Heart right ventricle (tissue), 16 donors: ENCODE data around the gene DTX1. TPM values are rescaled to one million over a fixed set of nuclear protein-coding genes. Genes with fewer than 3 reads are reported as not detected.

ENCODE experiments used
- ATAC-seq, 8 donors: fragments of 200-7000 bp; cut with Tn5 transposase; one replicate each; pipeline ENCODE4 v1.9.1; 2020; ENCODE audit warnings: mild to moderate bottlenecking in 8 of 8, moderate library complexity in 8 of 8, moderate number of reproducible peaks in 1 of 8
- DNase-seq, 2 donors: peaks; one replicate each; pipeline ENCODE4 v3.0.0-alpha.2; 2020
- H3K27ac ChIP-seq, 10 donors: fragments of 200-600 bp; sonication (generic) in 2 of 10; one replicate each; pipeline versions ENCODE4 v1.5.0 to v1.8.0; 2020 to 2022; ENCODE audit warnings: mild to moderate bottlenecking in 3 of 10
- H3K27me3 ChIP-seq, 7 donors: fragments of 200-600 bp; one replicate each; pipeline ENCODE4 v1.8.0; 2021 to 2022; ENCODE audit warnings: mild to moderate bottlenecking in 2 of 7
- H3K36me3 ChIP-seq, 9 donors: fragments of 200-600 bp; sonication (generic) in 1 of 9; one replicate each; pipeline versions ENCODE4 v1.5.0 to v1.8.0; 2020 to 2022; ENCODE audit warnings: mild to moderate bottlenecking in 2 of 9
- H3K4me1 ChIP-seq, 9 donors: fragments of 200-600 bp; sonication (generic) in 1 of 9; one replicate each; pipeline versions ENCODE4 v1.5.0 to v1.8.0; 2020 to 2022; ENCODE audit warnings: mild to moderate bottlenecking in 4 of 9
- H3K4me3 ChIP-seq, 10 donors: fragments of 200-600 bp; sonication (generic) in 2 of 10; one replicate each; pipeline versions ENCODE4 v1.5.0 to v1.8.0; 2020 to 2022; ENCODE audit warnings: mild to moderate bottlenecking in 7 of 10, moderate library complexity in 2 of 10
- H3K9me3 ChIP-seq, 11 donors: fragments of 200-600 bp in 10 of 11; sonication (generic) in 2 of 11; one replicate each; pipeline versions ENCODE4 v1.5.0 to v1.8.0; 2013 to 2022; ENCODE audit warnings: mild to moderate bottlenecking in 2 of 11, control low read depth in 1 of 11, moderate library complexity in 1 of 11
- CTCF ChIP-seq, 9 donors: fragments of 200-600 bp; sonication (generic) in 2 of 9; IDR thresholded peaks; one replicate each; pipeline versions ENCODE4 v1.5.0 to v1.8.0; 2021 to 2022; ENCODE audit warnings: antibody characterized with exemption in 9 of 9, mild to moderate bottlenecking in 5 of 9, moderate library complexity in 1 of 9
- WGBS, 2 donors: extraction: QIAGEN DNeasy Blood & Tissue Kit; methylation state at CpG; one replicate each; pipeline ENCODE4 v1.1.7; 2013; ENCODE audit warnings: inconsistent platforms in 1 of 2; 5-methylcytosine and 5-hydroxymethylcytosine counted together
- intact Hi-C, 10 donors: fragments of 100-400 bp; cut with DNase I; formaldehyde crosslinking; loops; one replicate each; pipeline versions ENCODE4 v1.11.1 to v1.14.2; 2022
- polyA plus RNA-seq, 2 donors: library from polyadenylated mRNA; stranded (reverse); fragments of 200-250 nt; gene quantifications; one replicate each; pipeline ENCODE4 v1.2.3, GENCODE V29; 2013
- total RNA-seq, 10 donors: library from RNA; stranded (reverse); fragmentation: NEBNext Ultra II Directional in 3 of 10; extraction: Animal tissue kit (Norgen Biotek cat#: 25700) in 3 of 10; gene quantifications; one replicate each; pipeline versions ENCODE4 v1.2.1 to v1.2.4, GENCODE V29; 2021 to 2023
- donor health status: Arrhythmogenic right ventricular cardiomyopathy.
- donor health status: ischemic (EF 13 %, LVEDD 7.1; RV severe dilation, severe dysfunction).
- donor health status: healthy with polysubstance abuse.
- donor health status: DM: no; HTN: yes; CAD: no.
- donor health status: DM: no; HTN: no; CAD: no.
- donor health status: ischemic (EF 25% LVEDD 6.9; RV normal size, moderate dysfunction).
- donor health status: ischemic (EF 25% LVEDD 5.7; RV mildly dilated, moderate dysfunction).
- donor health status: healthy.
- donor health status: DM: yes; HTN: yes; CAD: no.
- donor health status: Ischemic cardiomyopathy.
- donor health status: ischemic (EF 35%, LVEDD 5.7; RV mildly dilated, moderate dysfunction).
- donor health status: nonischemic (EF 11% LVEDD 7.7; RV severe dilation, severe dysfunction).
- donor health status: DM: yes; HTN: yes; CAD: no.
- donor health status: PGD.
- donor health status: ischemic (EF 29% LVEDD 5.4; RV normal size, mild dysfunction).
- donor health status: nonischemic (EF 23%, LVEDD 6.1; RV moderate dilation, normal function).

The DTX1 gene
- total and polyA plus RNA-seq, 12 donors = 0.94 to 6.4 (median 1.5) TPM

DNA sequence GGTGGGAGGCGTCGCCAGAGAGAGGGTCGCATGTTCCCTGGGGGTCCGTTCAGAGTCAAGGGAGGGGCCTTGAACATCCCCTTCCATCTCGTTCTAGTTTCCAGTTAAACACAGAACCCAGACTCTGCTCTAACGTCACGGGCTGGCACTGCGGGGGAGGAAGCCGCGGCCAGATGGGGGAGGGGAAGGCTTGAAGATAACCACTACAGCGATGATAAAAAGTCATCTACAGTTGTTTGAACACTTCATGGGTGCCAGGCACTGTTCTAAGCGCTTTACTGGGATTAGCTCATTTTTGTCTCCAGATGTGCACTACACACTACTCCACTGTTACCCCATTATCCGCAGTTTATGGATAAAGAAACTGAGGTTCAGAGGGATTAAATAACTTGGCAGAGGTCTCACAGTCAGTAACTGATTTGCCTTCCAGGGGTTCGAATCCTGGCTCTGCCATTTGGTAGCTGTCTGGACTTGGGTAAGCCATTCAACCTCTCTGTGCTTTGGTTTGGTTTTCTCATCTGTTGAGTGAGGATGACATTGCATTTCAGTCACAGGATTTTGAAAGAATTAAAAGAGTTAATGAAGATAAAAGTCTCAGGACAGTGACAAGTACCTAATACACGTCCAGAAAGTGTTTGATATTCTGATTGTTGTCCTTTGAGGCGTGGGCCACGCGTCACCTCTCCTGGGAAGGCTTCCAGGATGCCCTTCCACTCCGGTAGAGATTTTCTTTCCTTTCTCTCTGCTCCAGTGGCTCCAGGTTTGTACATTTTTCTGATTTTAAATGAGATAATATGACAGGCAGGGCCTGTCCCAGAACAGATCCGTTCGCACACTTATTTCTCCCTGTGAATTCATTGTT lies 79.8 kb downstream of the DTX1 start:
- H3K36me3 ChIP-seq = no peaks in the 10 kb centered on the region
- peaks cover 0 to 10% (median 0%) of the 10 kb centered on the region in 9 donors for H3K4me1 ChIP-seq
- WGBS, 2 donors = 31 to 33% methylated on average over 21 of the region's 21 CpGs
- TF ChIP-seq CTCF (IDR thresholded peaks at IDR 0.05) = no peak
- no peak overlapping the region for H3K27ac ChIP-seq
- ATAC-seq (peak in 1 of 8 donors; percentile 49), DNase-seq (no peak)
- no peaks in the 10 kb centered on the region for H3K9me3 ChIP-seq
- intact Hi-C loops = no loop called here
- H3K27me3 ChIP-seq = peaks cover 0 to 71% (median 50%) of the 10 kb centered on the region in 7 donors
- H3K4me3 ChIP-seq = no peak overlapping the region

DNA sequence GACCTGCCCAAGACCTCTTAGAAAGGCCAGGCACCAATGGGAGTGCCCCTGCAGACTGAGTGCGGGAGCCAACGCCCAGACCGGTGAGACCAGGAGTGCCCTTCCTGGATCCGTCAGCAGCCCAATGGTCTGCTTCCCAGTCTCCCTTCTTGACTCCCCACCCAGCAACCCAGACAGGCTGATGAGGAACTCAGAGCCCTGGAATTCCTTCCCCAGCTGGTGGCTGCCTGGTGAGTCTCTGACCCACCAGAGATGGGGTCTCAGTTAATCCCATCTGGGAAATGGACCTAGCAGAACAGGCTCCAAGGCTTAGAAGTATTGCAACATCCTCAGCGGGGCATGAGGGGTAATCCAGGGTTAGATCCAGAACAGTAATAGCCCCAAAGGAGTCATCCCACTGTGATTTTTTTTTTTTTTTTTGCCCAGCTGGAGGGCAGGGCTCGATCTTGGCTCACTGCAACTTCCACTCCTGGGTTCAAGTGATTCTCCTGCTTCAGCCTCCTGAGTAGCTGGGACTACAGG lies 80.5 kb downstream of the DTX1 start:
- DNase-seq (no peak), ATAC-seq (no peak)
- H3K27ac ChIP-seq = no peak overlapping the region
- no peaks in the 10 kb centered on the region for H3K36me3 ChIP-seq
- no peaks in the 10 kb centered on the region for H3K9me3 ChIP-seq
- peaks cover 0 to 16% (median 0%) of the 10 kb centered on the region in 9 donors for H3K4me1 ChIP-seq
- 70 to 86% methylated on average over 6 of the region's 6 CpGs for WGBS, 2 donors
- peaks cover 0 to 66% (median 50%) of the 10 kb centered on the region in 7 donors for H3K27me3 ChIP-seq
- intact Hi-C loops = no loop called here
- H3K4me3 ChIP-seq = no peak overlapping the region
- TF ChIP-seq CTCF (IDR thresholded peaks at IDR 0.05) = no peak

GRCh38 chr12:113137861-113138783 lies 81.6 kb downstream of the DTX1 start:
- no peak overlapping the region for H3K27ac ChIP-seq
- 80 to 83% methylated on average over 12 of the region's 12 CpGs for WGBS, 2 donors
- no peaks in the 10 kb centered on the region for H3K9me3 ChIP-seq
- no peaks in the 10 kb centered on the region for H3K36me3 ChIP-seq
- intact Hi-C loops = no loop called here
- DNase-seq = no peak
- peaks cover 0 to 27% (median 0%) of the 10 kb centered on the region in 9 donors for H3K4me1 ChIP-seq
- ATAC-seq = no peak
- H3K4me3 ChIP-seq = no peak overlapping the region
- TF ChIP-seq CTCF (IDR thresholded peaks at IDR 0.05) = no peak
- H3K27me3 ChIP-seq = peaks cover 0 to 55% (median 41%) of the 10 kb centered on the region in 7 donors

DNA sequence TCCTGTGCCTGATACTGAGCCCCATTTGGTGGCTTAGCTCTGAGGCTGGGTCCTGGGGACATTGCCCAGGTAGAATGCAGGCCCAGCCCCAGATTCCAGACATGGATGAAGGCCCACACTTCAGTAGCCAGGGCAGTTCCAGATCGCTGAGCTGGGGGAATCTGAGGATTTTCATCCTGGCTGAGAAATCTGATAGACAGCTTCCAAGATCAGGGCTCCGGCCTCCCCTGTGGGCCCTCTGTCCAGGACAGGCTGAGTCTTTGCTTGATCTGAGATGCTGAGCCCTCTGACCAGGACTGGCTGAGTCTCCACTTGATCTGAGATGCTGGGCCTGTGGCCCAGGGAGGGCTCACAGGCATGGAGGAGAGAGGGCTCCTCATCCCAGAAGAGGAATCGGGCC lies 82.3 kb downstream of the DTX1 start:
- intact Hi-C loops = no loop called here
- Histone ChIP-seq H3K27ac (no peak overlapping the region), H3K4me1 (peaks cover 0 to 30% (median 0%) of the 10 kb centered on the region in 9 donors), H3K27me3 (peaks cover 0 to 48% (median 35%) of the 10 kb centered on the region in 7 donors), H3K36me3 (no peaks in the 10 kb centered on the region), H3K4me3 (no peak overlapping the region), H3K9me3 (no peaks in the 10 kb centered on the region)
- ATAC-seq = no peak
- DNase-seq = no peak
- TF ChIP-seq CTCF (IDR thresholded peaks at IDR 0.05) = no peak
- WGBS, 2 donors = 72 to 80% methylated on average over 3 of the region's 3 CpGs
